HepG2 (cell line): ENCODE results near the gene ZBTB46. TPM values are rescaled to one million over a fixed set of nuclear protein-coding genes. Genes with fewer than 3 reads are reported as not detected.

Experiments
- ARID5B ChIP-seq: IDR thresholded peaks from 2 replicates; pipeline ENCODE4 v1.4.0; 2020; ENCODE audit warnings: mild to moderate bottlenecking, missing genetic modification reagents
- ATF1 ChIP-seq: IDR thresholded peaks from 2 replicates; pipeline ENCODE4 v1.6.1; 2016; ENCODE audit warnings: mild to moderate bottlenecking, control low read depth
- BHLHE40 ChIP-seq: IDR thresholded peaks from 2 replicates; pipeline ENCODE4 v1.6.1; 2011; ENCODE audit warnings: low read length, improper control_type of control experiment
- CREB3 ChIP-seq: sonication (generic); formaldehyde crosslinking; IDR thresholded peaks from 2 replicates; pipeline ENCODE4 v1.5.0; 2020; ENCODE audit warnings: missing genetic modification reagents
- GABPA ChIP-seq, 2 experiments: IDR thresholded peaks; 2 replicates each; pipeline ENCODE4 v1.6.1; 2011 to 2016; ENCODE audit warnings: low read depth in 2 of 2, low read length in 1 of 2, missing biosample characterization in 1 of 2, missing genetic modification characterization in 1 of 2
- GATAD2A ChIP-seq: IDR thresholded peaks from 2 replicates; pipeline ENCODE4 v1.6.1; 2016
- NBN ChIP-seq: fragments of 450-650 bp; conservative IDR thresholded peaks from 2 replicates; pipeline ENCODE4 v1.6.1; 2017
- PRDM15 ChIP-seq: sonication (generic); formaldehyde crosslinking; IDR thresholded peaks from 2 replicates; pipeline ENCODE4 v1.4.0; 2020; ENCODE audit warnings: missing genetic modification reagents
- RXRA ChIP-seq: sonication (generic); formaldehyde crosslinking; IDR thresholded peaks from 2 replicates; pipeline ENCODE4 v1.5.1; 2020; ENCODE audit warnings: missing genetic modification reagents
- SIN3B ChIP-seq: fragments of 150-350 bp; IDR thresholded peaks from 2 replicates; pipeline ENCODE4 v1.6.1; 2014; ENCODE audit warnings: low read length
- SP5 ChIP-seq: IDR thresholded peaks from 2 replicates; pipeline ENCODE4 v1.6.1; 2016; ENCODE audit warnings: low read depth, borderline replicate concordance
- U2AF1 ChIP-seq: fragments of 200-400 bp; formaldehyde crosslinking; optimal IDR thresholded peaks from 2 replicates; pipeline ENCODE3; 2017; ENCODE audit warnings: mild to moderate bottlenecking, low read depth, low read length
- XRCC5 ChIP-seq: fragments of 200-400 bp; formaldehyde crosslinking; optimal IDR thresholded peaks from 2 replicates; pipeline ENCODE3; 2017; ENCODE audit warnings: mild to moderate bottlenecking, low read length
- ZBTB42 ChIP-seq: sonication (generic); formaldehyde crosslinking; IDR thresholded peaks from 2 replicates; pipeline ENCODE4 v1.5.0; 2020; ENCODE audit warnings: mild to moderate bottlenecking, missing genetic modification reagents
- ZFP90 ChIP-seq: sonication (generic); formaldehyde crosslinking; IDR thresholded peaks from 2 replicates; pipeline ENCODE4 v1.8.0; 2022; ENCODE audit warnings: missing genetic modification reagents, mild to moderate bottlenecking, inconsistent platforms, borderline replicate concordance
- ZNF180 ChIP-seq: sonication (generic); formaldehyde crosslinking; IDR thresholded peaks from 2 replicates; pipeline ENCODE4 v1.4.0; 2020; ENCODE audit warnings: low read depth, missing genetic modification reagents, borderline replicate concordance
- ZNF253 ChIP-seq: sonication (generic); formaldehyde crosslinking; IDR thresholded peaks from 2 replicates; pipeline ENCODE4 v1.8.0; 2022; ENCODE audit warnings: mild to moderate bottlenecking, missing genetic modification reagents, borderline replicate concordance
- ZNF577 ChIP-seq: sonication (generic); formaldehyde crosslinking; IDR thresholded peaks from 2 replicates; pipeline ENCODE4 v1.4.0; 2020; ENCODE audit warnings: mild to moderate bottlenecking, low read depth, missing genetic modification reagents, borderline replicate concordance
- ZNF652 ChIP-seq: IDR thresholded peaks from 2 replicates; pipeline ENCODE4 v1.6.1; 2016; ENCODE audit warnings: low read depth, borderline replicate concordance
- ZNF749 ChIP-seq: sonication (generic); formaldehyde crosslinking; IDR thresholded peaks from 2 replicates; pipeline ENCODE4 v1.8.0; 2022; ENCODE audit warnings: mild to moderate bottlenecking, missing genetic modification reagents, moderate library complexity, borderline replicate concordance
- ZNF773 ChIP-seq: sonication (generic); formaldehyde crosslinking; IDR thresholded peaks from 2 replicates; pipeline ENCODE4 v1.4.0; 2020; ENCODE audit warnings: missing genetic modification reagents, borderline replicate concordance
- ZNF776 ChIP-seq: sonication (generic); formaldehyde crosslinking; IDR thresholded peaks from 2 replicates; pipeline ENCODE4 v1.4.0; 2020; ENCODE audit warnings: mild to moderate bottlenecking, missing genetic modification reagents
- polyA plus RNA-seq, 8 experiments: library from polyadenylated mRNA; depleted of rRNA in 3 of 8; stranded (reverse) in 7 of 8; unstranded in 1 of 8; fragments of >200 nt; fragmentation: Illumina TruSeq in 4 of 8; extraction: Trizol in 4 of 8; gene quantifications; 2 replicates each; pipeline versions ENCODE4 v1.2.1 to v1.2.3, GENCODE V29; 2011 to 2016; ENCODE audit warnings: low read depth in 4 of 8, missing spikeins in 1 of 8, mixed read lengths in 1 of 8; ENCODE audit not compliant: insufficient read depth in 1 of 8
- total RNA-seq, 5 experiments: library from RNA; depleted of rRNA; stranded (reverse); fragments of >200 nt; fragmentation: Illumina TruSeq; extraction: Trizol; gene quantifications; 2 replicates each; pipeline ENCODE4 v1.2.3, GENCODE V29; 2016; ENCODE audit warnings: low read depth in 1 of 5

Gene ZBTB46
- total and polyA plus RNA-seq, 2 of the 13 experiments (the other 11 are each of a cell fraction or from before 2014, with no cell fraction given): 1.6 to 13.5 TPM

DNA sequence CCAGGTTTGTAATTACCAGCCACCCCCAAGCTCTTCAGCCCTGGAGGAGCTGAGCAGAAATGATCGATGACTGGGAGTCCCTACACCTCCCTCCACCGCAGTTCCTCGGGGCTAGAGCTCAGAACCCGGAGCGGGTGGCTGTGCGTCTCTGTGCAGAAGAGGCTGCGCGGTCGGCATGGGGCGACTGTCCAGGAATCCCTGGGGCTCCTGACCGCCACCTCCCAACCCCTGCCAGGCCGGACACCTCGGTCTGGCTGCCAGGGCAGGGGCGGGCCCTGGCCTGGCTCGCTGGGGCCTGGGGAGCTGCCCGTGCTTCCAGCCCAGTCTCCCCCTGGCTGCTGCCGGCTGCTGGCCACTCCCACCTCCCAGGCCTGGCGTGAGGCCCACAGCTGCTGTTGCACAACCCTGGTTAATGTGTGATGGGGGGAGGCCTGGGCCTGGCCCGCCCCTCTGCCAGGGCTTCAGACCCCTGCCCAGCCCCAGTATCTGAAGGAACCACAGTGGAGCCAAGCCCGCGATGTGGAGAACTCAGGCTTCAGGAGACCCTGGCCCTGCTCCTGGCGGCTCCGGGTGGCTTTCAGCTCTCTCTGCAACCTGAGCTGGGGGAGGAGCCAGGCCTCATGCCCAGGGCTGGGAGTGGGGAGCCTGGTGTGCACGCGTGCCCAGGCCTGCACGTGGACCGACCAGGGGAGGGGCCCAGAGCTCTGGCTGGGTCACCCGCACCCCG is 90.3 kb downstream of the ZBTB46 start (continued):
- peak; percentile 89 for TF ChIP-seq ARID5B (CRISPR knock-in tag)
- TF ChIP-seq GABPA (IDR thresholded peaks at IDR 0.05; ENCODE audit: low read depth, low read length): no peak
- TF ChIP-seq GABPA (CRISPR knock-in tag; IDR thresholded peaks at IDR 0.05; ENCODE audit: low read depth): peak; percentile 36; the same call in 1 of the 2 replicates
- TF ChIP-seq NBN: no peak
- TF ChIP-seq ZNF652: no peak; the same call in 1 of the 2 replicates
- TF ChIP-seq XRCC5: peak; percentile 97
- TF ChIP-seq GATAD2A (CRISPR knock-in tag): peak; percentile 98
- TF ChIP-seq ZFP90 (CRISPR knock-in tag): peak; percentile 99
- TF ChIP-seq SP5 (CRISPR knock-in tag): peak; percentile 99
- peak; percentile 60; the same call in 1 of the 2 replicates for TF ChIP-seq SIN3B
- peak; percentile 90 for TF ChIP-seq CREB3 (CRISPR knock-in tag)
- TF ChIP-seq ZNF776: peak; percentile 63; the same call in 1 of the 2 replicates
- TF ChIP-seq ZNF773 (CRISPR knock-in tag): peak; percentile 71; the same call in 1 of the 2 replicates
- peak; percentile 64; the same call in 1 of the 2 replicates for TF ChIP-seq ZNF749 (CRISPR knock-in tag)
- TF ChIP-seq U2AF1: no peak
- 0 out of 2 replicates have a peak, but pooled peaks have one; percentile 64 for TF ChIP-seq ZBTB42
- TF ChIP-seq ZNF253 (CRISPR knock-in tag): peak; percentile 89
- 0 out of 2 replicates have a peak, but pooled peaks have one; percentile 74 for TF ChIP-seq ZNF180 (CRISPR knock-in tag)
- peak; percentile 39; the same call in 1 of the 2 replicates for TF ChIP-seq BHLHE40
- peak; percentile 79 for TF ChIP-seq PRDM15
- TF ChIP-seq RXRA: peak; percentile 95
- TF ChIP-seq ZNF577: peak; percentile 86; the same call in 1 of the 2 replicates
- no peak for TF ChIP-seq ATF1 (CRISPR knock-in tag)
